HG02763 (cell line): Measurements from ENCODE around the gene SPR.

Experiments
- ATAC-seq: cut with Tn5 transposase; IDR thresholded peaks from one replicate; pipeline ENCODE4 v1.9.1; 2021; ENCODE audit warnings: mild to moderate bottlenecking, moderate library complexity; ENCODE audit not compliant: unreplicated experiment

The SPR gene

DNA sequence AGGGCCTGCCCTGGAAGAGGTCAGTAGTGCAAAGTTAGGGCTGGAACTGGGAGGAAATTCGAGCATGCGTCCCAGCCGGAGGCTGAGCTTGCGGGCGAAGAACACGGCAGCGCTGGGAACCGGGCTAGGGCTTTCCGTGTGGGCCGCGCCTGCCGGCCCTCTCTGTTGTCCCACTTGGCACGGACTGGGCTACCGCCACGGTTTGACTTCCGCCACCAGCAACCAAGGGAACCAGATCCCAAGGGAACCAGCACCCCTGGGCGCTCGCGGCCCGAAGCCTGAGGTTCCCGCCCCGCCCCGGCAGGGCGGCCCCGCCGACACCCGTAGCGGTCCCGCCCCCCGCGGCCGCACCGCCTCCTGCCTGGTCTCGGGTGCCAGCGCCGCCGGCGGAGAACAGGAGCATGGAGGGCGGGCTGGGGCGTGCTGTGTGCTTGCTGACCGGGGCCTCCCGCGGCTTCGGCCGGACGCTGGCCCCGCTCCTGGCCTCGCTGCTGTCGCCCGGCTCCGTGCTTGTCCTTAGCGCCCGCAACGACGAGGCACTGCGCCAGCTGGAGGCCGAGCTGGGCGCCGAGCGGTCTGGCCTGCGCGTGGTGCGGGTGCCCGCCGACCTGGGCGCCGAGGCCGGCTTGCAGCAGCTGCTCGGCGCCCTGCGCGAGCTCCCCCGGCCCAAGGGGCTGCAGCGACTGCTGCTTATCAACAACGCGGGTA lies at the start of gene SPR:
SPR (plus strand) TSS at position 377 of the 708 bp plus-strand sequence; CDS start at position 402, 25 bp downstream.
- peak; percentile 84 for ATAC-seq

DNA sequence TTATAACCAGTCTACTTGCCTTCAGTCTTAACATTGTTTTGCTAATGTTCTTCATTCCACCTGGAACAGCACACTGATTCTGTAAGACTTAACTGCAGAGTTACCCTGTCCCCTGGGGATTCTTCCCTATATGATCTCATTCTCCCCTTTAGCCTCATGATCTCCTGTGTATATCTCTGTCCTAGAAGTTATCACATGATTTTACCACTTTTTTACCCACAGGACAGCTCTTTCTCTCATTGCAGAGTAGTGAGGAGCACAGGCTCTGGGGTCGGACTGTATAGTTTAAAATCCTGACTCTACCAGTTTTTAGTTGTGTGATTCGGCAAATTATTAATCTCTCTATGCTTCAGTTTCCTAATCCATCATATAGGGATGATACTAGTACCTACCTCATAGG lies 47.1 kb upstream of the SPR start:
- ATAC-seq: no peak

DNA sequence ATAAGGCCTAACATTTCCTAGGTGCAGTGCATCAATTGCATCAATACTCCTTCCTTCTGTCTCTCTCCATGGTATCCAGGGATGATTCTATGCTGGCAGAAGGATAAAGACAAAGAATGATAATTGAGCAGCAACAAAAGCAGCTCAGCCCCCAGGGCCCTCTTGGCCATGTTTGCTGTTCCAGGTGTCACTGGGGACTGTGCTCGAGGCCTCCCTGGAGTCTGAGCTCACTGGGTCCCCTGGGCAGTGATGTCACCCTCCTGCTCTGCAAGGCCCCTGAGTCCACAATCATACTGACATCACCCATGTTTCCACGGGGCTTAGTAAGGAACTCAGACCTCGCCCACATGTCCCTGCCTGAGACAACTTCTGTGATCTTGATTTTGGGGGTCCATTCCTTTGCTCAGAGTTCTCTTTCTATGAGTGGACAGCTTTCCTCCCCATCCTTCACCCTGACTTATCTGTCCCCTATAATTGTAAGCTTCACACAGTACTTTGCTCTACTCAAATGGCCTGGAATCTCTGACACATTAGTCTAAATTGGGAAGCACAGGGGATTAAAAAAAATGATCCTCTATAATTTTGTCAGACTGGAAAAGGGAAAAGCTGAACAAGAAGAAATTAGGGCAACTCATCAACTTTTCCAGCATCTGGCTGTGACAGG lies 45.6 kb upstream of the SPR start:
- no peak for ATAC-seq

DNA sequence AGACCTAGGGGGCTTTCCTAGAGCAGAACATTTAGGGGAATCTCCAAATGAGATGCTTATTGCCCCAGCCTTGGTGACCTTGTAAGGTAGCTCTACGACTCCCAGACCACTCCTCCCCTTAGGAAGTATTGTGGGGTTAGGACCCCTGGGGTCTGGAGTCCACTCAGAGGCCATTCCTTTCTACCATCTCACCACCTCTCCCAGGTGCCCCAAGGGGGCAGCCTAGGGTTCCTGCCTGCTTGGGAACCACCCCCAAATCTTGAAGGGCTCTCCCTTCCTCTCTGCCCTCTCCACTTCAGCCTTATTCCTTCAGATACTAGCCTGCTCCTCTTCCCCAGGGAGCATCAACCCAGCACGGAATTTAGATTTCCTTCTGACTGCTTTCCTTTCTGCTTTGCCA lies 43.9 kb upstream of the SPR start:
- ATAC-seq: no peak

DNA sequence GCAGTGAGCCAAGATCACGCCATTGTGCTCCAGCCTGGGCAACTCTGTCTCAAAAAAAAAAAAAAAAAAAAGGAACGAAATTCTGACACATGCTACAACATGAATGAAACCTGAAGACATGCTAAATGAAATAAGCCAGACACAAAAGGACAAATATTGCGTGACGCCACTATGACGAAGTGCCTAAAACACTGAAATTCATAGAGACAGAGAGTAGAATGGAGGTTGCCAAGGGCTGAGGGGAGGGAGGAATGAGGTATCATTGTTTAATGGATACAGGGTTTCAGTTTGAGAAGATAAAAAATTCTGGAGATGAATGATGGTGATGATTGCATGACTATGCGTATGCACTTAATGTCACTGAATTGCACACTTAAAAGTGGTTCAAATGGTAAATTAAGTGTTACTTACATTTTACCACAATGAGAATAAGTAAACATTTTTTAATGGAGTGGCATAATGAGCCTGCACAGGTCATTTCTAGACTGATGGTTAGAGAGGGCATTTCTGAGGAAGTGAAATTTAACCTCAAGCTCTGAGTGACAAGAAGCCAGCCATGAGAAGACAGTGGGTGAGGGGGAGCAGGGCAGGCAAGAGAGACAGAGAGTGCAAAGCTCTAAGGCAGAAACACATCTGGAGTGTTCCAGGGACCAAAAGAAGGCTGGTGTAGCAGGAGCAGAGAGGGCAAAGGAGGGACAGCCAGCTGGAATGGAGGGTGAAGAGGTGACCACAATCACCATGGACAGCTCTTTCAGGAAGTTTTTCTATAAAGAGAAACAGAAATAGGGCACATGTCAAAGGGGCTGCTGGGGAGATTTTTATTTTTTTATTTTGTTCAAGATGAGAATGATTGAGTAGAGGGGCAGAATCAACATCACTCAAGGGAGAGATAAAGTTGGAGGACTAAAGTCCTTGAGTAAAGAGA lies 40.8 kb upstream of the SPR start:
- ATAC-seq: peak; percentile 90

DNA sequence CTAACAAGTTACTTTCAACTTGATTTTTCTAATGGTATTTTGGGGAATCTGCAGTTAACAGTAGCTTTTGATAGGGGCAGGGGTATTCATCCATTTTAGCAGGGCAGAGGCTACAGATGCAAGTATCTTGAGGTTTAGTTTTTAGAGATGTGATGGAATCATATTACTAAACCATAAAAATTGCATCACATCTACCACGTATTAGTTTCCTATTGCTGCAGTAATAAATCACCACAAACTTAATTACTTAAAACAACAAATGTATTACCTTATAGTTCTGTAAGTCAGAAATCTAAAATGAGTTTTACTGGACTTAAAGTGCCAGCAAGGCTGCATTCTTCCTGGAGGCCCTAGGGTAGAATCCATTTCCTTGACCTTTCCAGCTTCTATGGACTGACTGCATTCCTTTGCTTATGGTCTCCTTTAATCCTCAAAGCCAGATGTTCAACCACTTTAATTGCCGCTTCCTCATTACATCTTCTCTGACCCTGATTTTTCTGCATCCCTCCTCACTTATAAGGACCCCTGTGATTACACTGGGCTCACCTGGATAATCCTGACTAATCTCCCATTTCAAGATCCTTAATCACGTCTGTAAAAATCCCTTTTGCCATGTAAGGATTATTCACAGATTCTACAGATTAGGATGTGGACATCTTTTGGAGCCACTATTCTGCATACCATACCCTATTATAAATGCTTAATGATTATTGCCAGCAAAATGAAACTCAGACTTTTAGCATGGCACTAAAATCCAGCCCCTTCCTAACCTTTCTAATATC lies 39.5 kb upstream of the SPR start:
- no peak for ATAC-seq

DNA sequence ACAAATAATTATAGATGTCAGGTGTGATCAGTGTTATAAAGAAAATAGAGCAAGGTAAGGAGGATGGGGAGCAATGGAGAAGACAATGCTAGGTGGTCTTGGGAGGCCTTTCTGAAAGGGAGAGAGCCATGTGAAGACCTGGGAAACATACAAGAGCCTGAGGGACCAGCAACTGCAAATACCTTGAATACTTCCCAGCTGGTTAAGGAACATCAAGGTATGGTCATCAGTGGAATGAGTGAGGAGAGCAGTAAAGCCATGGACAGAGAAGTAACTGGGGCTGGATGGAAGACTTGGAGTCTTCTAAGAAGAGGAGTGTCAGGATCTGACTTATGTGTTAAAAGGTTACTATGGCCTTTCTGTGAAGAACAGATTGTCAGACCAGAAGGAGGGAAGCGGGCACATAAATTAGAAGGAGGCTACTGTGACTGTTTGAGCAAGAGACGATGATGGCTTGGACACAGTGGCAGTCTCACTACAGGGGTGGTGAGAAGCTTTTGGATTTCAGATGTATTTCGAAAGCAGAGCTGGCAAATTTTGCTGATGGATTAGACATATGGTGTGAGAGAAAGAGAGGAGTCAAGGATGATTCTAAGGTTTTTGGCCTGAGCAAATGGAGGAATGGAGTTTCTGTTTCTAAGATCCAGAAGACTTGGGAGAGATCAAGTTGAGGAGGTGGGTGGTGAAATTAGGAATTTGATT lies 38.6 kb upstream of the SPR start:
- ATAC-seq: no peak

DNA sequence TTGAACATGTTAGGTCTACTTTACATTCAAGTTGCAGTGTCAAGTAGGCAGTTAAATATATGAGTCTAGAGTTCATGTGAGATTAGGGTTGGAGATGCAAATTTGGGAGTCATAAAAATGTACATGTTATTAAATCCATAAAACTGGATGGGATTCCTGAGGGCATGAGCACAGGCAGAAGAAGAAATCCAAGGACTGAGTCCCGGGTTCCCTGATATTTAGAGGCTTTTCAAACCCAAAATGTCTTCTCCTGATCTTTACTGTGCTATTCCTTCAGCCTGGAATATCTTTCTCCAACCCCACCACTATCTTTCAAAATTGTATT lies 38.1 kb upstream of the SPR start:
- ATAC-seq: no peak

DNA sequence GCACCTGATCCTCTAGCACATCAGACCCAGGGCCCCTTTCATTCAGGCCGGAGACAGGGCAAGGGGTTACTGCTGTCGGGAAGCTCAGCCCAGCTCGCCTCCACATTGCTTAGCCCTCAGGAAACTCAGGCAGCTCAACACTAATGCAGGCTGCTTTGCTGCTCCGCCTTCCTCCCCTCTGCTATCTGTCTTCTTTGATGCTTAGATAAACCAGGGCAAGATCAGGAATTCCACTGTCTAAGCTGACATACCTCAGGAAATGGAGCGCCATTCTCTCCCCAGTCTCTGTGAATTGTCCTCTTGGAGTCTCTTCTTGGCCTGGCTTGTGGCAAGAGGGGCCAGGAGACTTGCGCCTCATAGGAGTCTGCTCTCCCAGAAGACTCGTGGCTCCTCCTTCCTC lies 35.9 kb upstream of the SPR start:
- no peak for ATAC-seq

DNA sequence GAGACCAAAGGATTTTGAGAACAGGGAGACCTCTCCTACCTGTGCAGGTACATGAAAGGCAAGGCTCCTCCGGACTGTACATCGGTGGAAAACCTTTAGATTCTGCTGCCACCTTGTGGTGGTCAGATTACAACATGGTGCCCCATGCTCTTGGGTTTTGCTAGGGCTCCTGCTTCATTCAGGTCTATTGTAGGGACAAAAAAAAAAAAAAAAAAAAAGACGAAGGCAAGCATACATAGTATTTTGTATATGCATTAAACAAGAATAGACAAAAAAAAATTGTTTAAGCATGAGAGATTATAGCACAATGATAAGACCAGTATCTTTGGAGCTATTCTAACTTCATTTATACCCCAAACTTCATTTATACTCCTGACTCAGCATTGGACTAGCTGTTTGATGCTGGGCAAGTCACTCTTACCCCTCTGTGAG lies 27.4 kb upstream of the SPR start:
- ATAC-seq: peak; percentile 64

DNA sequence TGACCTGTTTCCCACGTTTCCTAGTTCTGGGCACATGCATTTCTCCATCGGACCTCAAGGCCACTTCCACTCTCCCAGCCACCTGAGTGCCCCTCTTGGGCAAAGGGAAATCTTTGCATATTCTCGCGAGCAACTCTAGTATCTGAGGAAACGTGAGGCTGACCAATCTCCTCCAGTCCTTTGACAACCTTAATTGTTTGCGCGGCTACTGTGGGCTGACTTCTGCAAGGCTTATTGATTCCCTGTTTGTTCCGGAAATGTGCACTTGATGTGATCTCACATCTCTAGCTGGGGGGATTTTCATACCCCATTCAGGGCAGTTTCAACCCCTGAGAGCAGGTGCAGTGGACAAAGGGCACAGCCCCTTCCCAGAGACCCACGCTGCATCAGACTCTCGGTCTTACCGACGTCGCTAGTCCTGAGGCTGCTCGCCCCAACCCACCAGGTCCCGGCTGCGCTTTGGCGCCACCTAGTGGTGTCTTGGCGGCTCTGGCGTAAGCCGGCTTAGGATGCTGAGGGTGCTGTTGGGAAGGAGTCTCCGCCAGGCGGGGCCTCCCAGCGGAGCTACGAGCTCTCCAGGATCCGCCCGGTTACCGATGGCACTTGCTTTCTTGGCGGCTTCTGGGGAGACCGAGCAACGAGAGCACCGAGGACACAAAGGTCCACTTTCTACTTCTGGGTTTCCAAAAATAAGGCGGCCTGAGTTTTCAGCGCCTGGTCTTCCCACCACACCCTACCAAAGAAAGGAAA lies 24.8 kb upstream of the SPR start:
- peak; percentile 92 for ATAC-seq

DNA sequence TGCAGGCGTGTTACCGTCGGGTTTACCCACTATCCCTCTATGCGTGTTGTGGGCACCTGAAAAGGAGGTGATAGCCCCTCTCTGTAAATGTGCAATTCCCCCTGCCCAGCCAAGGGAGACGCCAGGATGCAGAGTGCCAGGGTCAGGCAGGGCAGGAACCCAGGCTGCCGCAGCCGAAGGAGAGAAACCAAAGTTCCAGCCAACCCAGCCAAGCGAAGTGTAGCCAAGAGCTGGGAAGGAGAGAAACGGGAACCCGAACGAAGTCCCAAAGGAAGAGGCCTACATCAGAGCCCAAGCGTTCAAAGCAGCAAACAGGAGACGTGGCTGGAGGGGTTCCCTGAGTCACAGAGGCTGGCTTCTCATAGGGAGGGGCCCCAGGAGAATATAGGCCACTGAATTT lies 24.2 kb upstream of the SPR start:
- no peak for ATAC-seq

DNA sequence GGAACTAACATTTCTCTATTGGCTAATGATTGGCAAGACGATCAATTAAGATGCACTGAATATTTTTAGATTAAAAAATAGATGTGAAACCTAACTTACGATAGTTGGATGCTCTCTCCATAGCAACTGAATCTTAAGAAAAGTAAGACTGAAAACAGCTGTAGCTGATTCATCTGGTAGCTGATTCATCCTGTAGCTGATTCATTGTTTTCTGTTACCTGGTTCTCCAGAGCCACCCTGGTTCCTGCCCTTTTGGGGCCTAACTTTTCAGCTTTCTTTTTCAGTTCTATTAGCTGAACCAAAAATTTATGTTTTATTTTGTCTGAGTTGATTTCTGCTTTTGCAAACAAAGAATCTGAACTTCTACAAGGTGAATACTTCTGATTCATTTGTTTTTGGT lies 22.7 kb upstream of the SPR start:
- no peak for ATAC-seq

DNA sequence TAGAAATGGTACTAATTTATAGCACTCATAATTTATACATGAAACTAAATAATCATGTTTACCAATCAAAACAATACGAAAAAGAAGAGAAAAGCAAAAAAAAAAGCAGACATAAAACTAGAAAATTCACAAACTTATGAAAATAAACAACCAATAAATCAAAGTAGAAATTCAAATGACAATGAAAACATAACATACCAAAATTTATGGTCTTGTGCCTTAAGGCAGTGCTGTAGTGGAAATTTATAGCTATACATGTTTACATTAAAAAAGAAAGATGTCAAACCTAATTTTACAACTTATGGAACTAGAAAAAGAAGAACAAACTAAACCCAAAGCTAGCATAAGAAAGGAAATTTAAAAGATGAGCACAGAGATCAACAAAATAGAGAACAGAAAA lies 16.1 kb upstream of the SPR start:
- no peak for ATAC-seq

DNA sequence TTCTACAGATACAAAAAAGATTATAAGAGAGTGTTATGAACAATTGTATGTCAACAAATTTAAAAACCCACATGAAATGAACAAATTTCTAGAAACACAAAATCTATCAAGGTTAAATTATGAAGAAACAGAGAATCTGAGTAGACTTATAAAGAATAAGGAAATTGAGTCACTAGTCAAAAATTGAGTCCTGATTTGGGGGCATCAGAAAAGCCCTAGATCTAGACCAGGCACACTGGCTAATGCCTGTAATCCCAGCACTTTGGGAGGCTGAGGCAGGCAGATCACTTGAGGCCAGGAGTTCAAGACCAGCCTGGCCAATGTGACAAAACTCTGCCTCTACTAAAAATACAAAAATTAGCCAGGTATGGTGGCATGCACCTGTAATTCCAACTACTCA lies 15.3 kb upstream of the SPR start:
- no peak for ATAC-seq

DNA sequence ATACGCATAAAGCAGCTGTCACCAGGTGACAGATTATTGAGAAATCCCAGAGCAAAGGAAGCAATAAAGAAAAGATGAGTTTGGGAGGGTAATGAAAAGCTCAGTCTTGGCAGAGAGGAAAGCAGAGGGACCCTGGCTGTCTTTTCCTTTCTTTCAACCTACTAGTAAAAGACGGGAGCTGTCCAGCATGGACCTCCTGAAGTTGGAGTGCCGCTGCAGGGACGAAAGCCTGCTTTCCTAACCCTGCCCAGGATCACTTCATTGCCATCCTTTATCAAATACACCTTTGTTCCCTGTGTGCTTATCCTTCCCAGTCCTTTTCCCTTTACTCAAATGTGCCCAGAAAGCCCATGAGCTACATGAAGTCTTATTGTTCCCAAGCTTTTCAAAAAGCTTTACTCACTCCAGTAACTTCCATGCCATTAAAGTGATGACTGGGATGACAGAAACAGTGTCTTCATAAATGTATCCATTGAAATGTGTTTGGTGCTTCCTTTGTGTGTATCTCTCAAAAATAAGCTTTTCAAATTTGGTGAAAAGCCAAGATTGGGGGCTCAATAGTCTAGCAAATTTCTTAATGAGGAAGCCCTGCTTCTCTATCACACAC lies 3.7 kb upstream of the SPR start:
- no peak for ATAC-seq

DNA sequence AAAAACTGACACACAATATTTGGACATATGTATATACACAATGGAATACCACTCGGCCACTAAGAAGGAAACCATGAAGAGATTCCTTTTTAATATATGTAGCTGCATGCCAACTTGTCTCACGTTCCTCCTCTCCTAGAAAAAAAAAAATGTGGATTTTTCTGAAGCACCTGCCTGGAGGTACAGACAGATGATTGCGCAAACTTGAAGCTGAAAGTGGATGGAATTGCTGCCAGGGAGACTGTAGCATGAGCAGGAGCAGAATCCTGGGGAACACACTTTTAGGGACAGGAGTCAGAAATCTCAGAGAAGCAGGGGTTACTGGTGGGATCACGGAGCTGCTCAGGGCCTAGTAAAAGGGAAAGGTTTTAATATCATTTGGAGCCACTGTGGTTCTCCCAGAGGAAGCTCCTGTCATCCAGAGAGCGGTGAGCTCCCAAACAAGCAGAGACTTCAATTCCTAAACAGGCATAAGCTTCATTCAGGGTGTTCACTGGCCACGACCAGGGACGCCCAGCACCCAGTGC lies 640 bp upstream of the SPR start:
- ATAC-seq: no peak

DNA sequence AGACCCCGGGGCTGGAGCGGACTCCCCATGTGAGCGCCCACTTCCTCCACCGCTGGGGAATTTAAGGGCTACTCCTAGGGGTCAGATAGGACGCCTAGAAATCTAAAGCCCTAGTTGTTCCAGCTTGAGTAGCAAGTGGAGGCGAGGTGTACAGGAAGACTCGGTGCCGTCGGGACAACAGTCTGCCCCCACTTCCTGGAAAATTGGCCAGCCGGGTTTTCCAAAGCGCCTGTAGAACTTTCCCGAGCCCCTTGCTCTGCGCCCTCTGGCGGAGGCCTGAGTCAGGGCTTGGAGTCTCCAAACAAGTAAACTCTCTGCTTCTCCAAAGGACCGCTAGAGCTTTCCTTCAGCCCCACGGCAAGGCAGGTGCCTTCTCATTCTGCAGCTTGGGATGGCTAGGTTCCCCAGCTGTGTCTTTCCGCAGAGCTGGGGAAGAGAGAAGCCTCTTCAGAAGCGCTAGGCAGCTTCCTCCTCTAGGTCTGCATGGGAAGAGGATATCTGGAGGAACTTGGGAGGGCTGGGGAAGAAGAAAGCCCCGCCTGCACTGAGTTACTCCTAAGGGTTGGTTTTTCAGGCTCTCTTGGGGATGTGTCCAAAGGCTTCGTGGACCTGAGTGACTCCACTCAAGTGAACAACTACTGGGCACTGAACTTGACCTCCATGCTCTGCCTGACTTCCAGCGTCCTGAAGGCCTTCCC lies 681 bp downstream of the SPR start:
- ATAC-seq: peak; percentile 36
